Measurements from ENCODE around the gene RUNX1. TPM values are rescaled to one million over a fixed set of nuclear protein-coding genes. Genes with fewer than 3 reads are reported as not detected.

RUNX1 gene
- total and polyA plus RNA-seq, 2 donors (not counting 3 experiments of a cell fraction or from before 2014, with no cell fraction given): 4.6 to 17.9 TPM

DNA sequence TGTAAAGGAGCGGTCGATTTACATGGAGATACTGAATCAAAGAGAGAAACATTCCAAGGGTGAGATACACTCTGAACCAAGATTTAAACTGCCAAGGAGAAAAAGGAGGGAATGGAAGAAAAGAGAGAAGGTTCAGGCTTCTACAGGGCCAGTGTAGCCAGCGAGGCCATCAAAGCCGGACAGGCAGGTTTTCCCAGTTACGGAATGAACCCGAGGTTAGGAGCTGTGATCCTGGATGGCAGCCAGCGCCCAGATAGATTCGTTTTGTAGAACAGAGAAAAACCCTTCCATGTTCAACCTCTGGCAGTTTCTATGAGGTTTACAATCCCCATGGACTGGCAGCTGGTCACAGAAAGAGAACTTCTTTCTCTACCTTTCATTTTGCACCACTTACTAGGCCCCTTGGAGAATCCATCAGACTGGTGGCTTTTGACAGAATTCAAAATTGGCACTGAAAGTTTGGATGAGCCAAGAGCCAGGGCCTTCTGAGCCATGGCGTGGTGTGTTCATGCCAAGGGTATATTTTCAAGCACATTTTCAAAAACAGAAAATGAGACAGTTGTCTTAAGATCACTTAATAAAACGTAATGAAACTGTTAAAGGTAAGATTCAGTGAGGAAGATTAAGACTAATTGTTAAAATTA, 171.5 kb downstream of the RUNX1 start:
- peaks cover 31% of the 10 kb centered on the region for H3K4me1 ChIP-seq (ENCODE audit: control insufficient read depth, extremely low read depth, insufficient read depth, low read length)
- TF ChIP-seq FOS (IDR thresholded peaks at IDR 0.05; ENCODE audit: borderline replicate concordance, insufficient read depth, low read length): no peak
- no peak for TF ChIP-seq JUN (IDR thresholded peaks at IDR 0.05; ENCODE audit: borderline replicate concordance, insufficient read depth, insufficient read length, low read depth)
- no peak for TF ChIP-seq MYC (IDR thresholded peaks at IDR 0.05; ENCODE audit: low read depth, low read length)
- TF ChIP-seq, protein P1, sequence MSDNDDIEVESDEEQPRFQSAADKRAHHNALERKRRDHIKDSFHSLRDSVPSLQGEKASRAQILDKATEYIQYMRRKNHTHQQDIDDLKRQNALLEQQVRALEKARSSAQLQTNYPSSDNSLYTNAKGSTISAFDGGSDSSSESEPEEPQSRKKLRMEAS (IDR thresholded peaks at IDR 0.05; ENCODE audit: insufficient read depth, insufficient read length): no peak
- TF ChIP-seq GATA2 (IDR thresholded peaks at IDR 0.05; ENCODE audit: insufficient read depth, insufficient read length, low read depth, low read length): no peak
- TF ChIP-seq POLR2A (IDR thresholded peaks at IDR 0.05; ENCODE audit: low read depth, low read length): no peak
- no peak for TF ChIP-seq POLR2AphosphoS5 (IDR thresholded peaks at IDR 0.05; ENCODE audit: insufficient read depth, low read depth, low read length)
- no peak for TF ChIP-seq CTCF (IDR thresholded peaks at IDR 0.05; ENCODE audit: extremely low read depth in 1 of 2, insufficient read depth in 1 of 2, low read depth in 1 of 2, low read length in 2 of 2)
- no peak for TF ChIP-seq EZH2 (IDR thresholded peaks at IDR 0.05; ENCODE audit: borderline replicate concordance, low read depth, low read length, severe bottlenecking)
- H3K9me3 ChIP-seq (replicated peaks; ENCODE audit: control insufficient read depth, insufficient read depth, low read length): no peaks in the 10 kb centered on the region
- no peak overlapping the region for H3K4me2 ChIP-seq (ENCODE audit: insufficient read depth, low read length)
- H3K36me3 ChIP-seq (ENCODE audit: control insufficient read depth in 2 of 2, extremely low read depth in 1 of 2, insufficient read depth in 2 of 2, low read length in 2 of 2): peaks cover 0 to 20% of the 10 kb centered on the region in 2 experiments
- H3K4me3 ChIP-seq (replicated peaks in 1 of 3; ENCODE audit: insufficient read depth in 1 of 3, low read depth in 1 of 3, low read length in 3 of 3): no peak overlapping the region
- FAIRE-seq (no peak), DNase-seq (ENCODE audit: low read depth, low spot score) (no peak)
- BruUV-seq (replicated peaks): no TSS peak
- no peak overlapping the region for H3K27ac ChIP-seq (ENCODE audit: insufficient read depth, low read depth, low read length)
- no peak overlapping the region for H3K9ac ChIP-seq (replicated peaks; ENCODE audit: extremely low read depth, insufficient read depth, low read length)
- POLR2A ChIA-PET: interaction anchor here (0.6 to 1.7 kb wide), 2 partner anchors 11 to 1501 kb away, joined by 6 to 11 read pairs; no protein-coding TSS in a partner anchor
- no peaks in the 10 kb centered on the region for H4K20me1 ChIP-seq (replicated peaks; ENCODE audit: control insufficient read depth, extremely low read depth, insufficient read depth, low read length)
- intact Hi-C loops (cut with micrococcal nuclease): no loop called here
- no peak overlapping the region for H2AFZ ChIP-seq (ENCODE audit: low read depth, low read length)
- CTCF ChIA-PET: interaction anchor here (1.1 to 1.7 kb wide), 2 partner anchors 10 to 31 kb away, joined by 4 to 5 read pairs; no protein-coding TSS in a partner anchor
- H3K27me3 ChIP-seq (ENCODE audit: control insufficient read depth in 2 of 2, insufficient read depth in 2 of 2, low read length in 2 of 2): no peaks in the 10 kb centered on the region
- H3K79me2 ChIP-seq (ENCODE audit: control insufficient read depth, insufficient read depth, low read length): peaks cover 93% of the 10 kb centered on the region
- H3K9me1 ChIP-seq (replicated peaks; ENCODE audit: control insufficient read depth, extremely low read depth, insufficient read depth, low read length): no peaks in the 10 kb centered on the region
- dilution Hi-C loops (cut with MboI; ENCODE audit: extremely low pct_ligation_motif_present, low sequenced_read_pairs): no loop called here

All from endothelial cell of umbilical vein (primary cell).